GM23338 (cell line): ENCODE measurements around the gene RET. TPM values are rescaled to one million over a fixed set of nuclear protein-coding genes. Genes with fewer than 3 reads are reported as not detected.
A peak's percentile ranks its signal among the peaks of the same experiment; 100 is the strongest.

Source experiments
- ATAC-seq: fragments of 200-7000 bp; cut with Tn5 transposase; 3 replicates; pipeline ENCODE4 v1.9.1; 2020
- DNase-seq: peaks from one replicate; pipeline ENCODE4 v3.0.0-alpha.2; 2015; ENCODE audit warnings: low spot score
- H2AFZ ChIP-seq: fragments of 200-600 bp; sonication (generic); 2 replicates; pipeline ENCODE4 v1.8.0; 2016; ENCODE audit warnings: antibody characterized with exemption, mild to moderate bottlenecking, moderate library complexity
- H3F3A ChIP-seq: fragments of 200-600 bp; sonication (generic); replicated peaks from 2 replicates; pipeline ENCODE4 v1.8.0; 2017; ENCODE audit warnings: antibody characterized with exemption, mixed run types, low read depth
- H3K27ac ChIP-seq: fragments of 200-600 bp; sonication (generic); 2 replicates; pipeline ENCODE4 v1.6.1; 2016; ENCODE audit warnings: low read depth
- H3K27me3 ChIP-seq: fragments of 200-600 bp; sonication (generic); 2 replicates; pipeline ENCODE4 v1.8.0; 2016; ENCODE audit warnings: mild to moderate bottlenecking, mixed run types, moderate library complexity; ENCODE audit not compliant: insufficient read depth
- H3K36me3 ChIP-seq: fragments of 200-600 bp; sonication (generic); 2 replicates; pipeline ENCODE4 v1.8.0; 2016; ENCODE audit warnings: mild to moderate bottlenecking; ENCODE audit not compliant: insufficient read depth
- H3K4me1 ChIP-seq: fragments of 200-600 bp; sonication (generic); 2 replicates; pipeline ENCODE4 v1.8.0; 2016; ENCODE audit warnings: mild to moderate bottlenecking, moderate library complexity; ENCODE audit not compliant: insufficient read depth
- H3K4me2 ChIP-seq: fragments of 200-600 bp; sonication (generic); 2 replicates; pipeline ENCODE4 v1.7.1; 2017; ENCODE audit warnings: mixed run types
- H3K4me3 ChIP-seq: fragments of 200-600 bp; sonication (generic); 2 replicates; pipeline ENCODE4 v1.6.1; 2016; ENCODE audit warnings: mixed run types
- H3K79me2 ChIP-seq: fragments of 200-600 bp; sonication (generic); replicated peaks from 2 replicates; pipeline ENCODE4 v1.8.0; 2017; ENCODE audit warnings: mild to moderate bottlenecking; ENCODE audit not compliant: insufficient read depth
- H3K9me2 ChIP-seq: fragments of 200-600 bp; sonication (generic); 2 replicates; pipeline ENCODE4 v1.8.0; 2017; ENCODE audit not compliant: insufficient read depth
- H4K20me1 ChIP-seq: fragments of 200-600 bp; sonication (generic); replicated peaks from 2 replicates; pipeline ENCODE4 v1.8.0; 2017; ENCODE audit warnings: mild to moderate bottlenecking; ENCODE audit not compliant: insufficient read depth
- H3K27ac Mint-ChIP-seq: 2 replicates; pipeline ENCODE4 v1.8.0; 2020; ENCODE audit warnings: inconsistent platforms, mild to moderate bottlenecking, moderate library complexity, mixed read lengths
- H3K27me3 Mint-ChIP-seq: 3 replicates; pipeline ENCODE4 v1.8.0; 2022; ENCODE audit warnings: low read depth, mild to moderate bottlenecking, moderate library complexity, mixed read lengths, inconsistent platforms; ENCODE audit not compliant: insufficient read depth, poor library complexity
- H3K36me3 Mint-ChIP-seq: 3 replicates; pipeline ENCODE4 v1.8.0; 2021; ENCODE audit warnings: low read depth, mild to moderate bottlenecking, inconsistent platforms, moderate library complexity, mixed read lengths
- H3K4me1 Mint-ChIP-seq: 3 replicates; pipeline ENCODE4 v1.8.0; 2020; ENCODE audit warnings: mild to moderate bottlenecking, inconsistent platforms, mixed read lengths
- H3K4me3 Mint-ChIP-seq: 3 replicates; pipeline ENCODE4 v1.8.0; 2021; ENCODE audit warnings: moderate library complexity, mild to moderate bottlenecking, inconsistent platforms, mixed read lengths
- H3K9me3 Mint-ChIP-seq: 3 replicates; pipeline ENCODE4 v1.8.0; 2020; ENCODE audit warnings: moderate library complexity, mild to moderate bottlenecking, inconsistent platforms, mixed read lengths
- CREB1 ChIP-seq: fragments of 250-450 bp; sonication (Bioruptor Pico); IDR thresholded peaks from 2 replicates; pipeline ENCODE4 v1.5.0; 2020; ENCODE audit warnings: low read depth, mild to moderate bottlenecking, moderate library complexity
- EZH2 ChIP-seq: fragments of 200-600 bp; sonication (generic); IDR thresholded peaks from one replicate; pipeline ENCODE4 v1.8.0; 2017; ENCODE audit warnings: antibody characterized with exemption, mild to moderate bottlenecking, low read depth; ENCODE audit not compliant: unreplicated experiment
- EZH2phosphoT487 ChIP-seq: fragments of 200-600 bp; sonication (generic); IDR thresholded peaks from one replicate; pipeline ENCODE4 v1.8.1; 2018; ENCODE audit warnings: antibody characterized with exemption; ENCODE audit not compliant: unreplicated experiment
- JUNB ChIP-seq: IDR thresholded peaks from one replicate; pipeline ENCODE4 v1.6.1; 2016; ENCODE audit warnings: antibody characterized with exemption; ENCODE audit not compliant: unreplicated experiment
- NANOG ChIP-seq: IDR thresholded peaks from 2 replicates; pipeline ENCODE4 v1.6.1; 2016; ENCODE audit warnings: antibody characterized with exemption, borderline replicate concordance
- POLR2AphosphoS5 ChIP-seq: IDR thresholded peaks from 2 replicates; pipeline ENCODE4 v1.6.1; 2016; ENCODE audit warnings: antibody characterized with exemption, low read depth
- STAT1 ChIP-seq: IDR thresholded peaks from one replicate; pipeline ENCODE4 v1.6.1; 2016; ENCODE audit warnings: antibody characterized with exemption; ENCODE audit not compliant: unreplicated experiment
- ZNF114 ChIP-seq: fragments of 250-450 bp; sonication (Bioruptor Pico); IDR thresholded peaks from 2 replicates; pipeline ENCODE4 v1.5.0; 2020; ENCODE audit warnings: mild to moderate bottlenecking, moderate library complexity
- ZNF331 ChIP-seq: fragments of 250-450 bp; sonication (Bioruptor Pico); IDR thresholded peaks from 2 replicates; pipeline ENCODE4 v1.5.0; 2020; ENCODE audit warnings: low read depth, mild to moderate bottlenecking, moderate library complexity
- polyA plus RNA-seq: library from polyadenylated mRNA; unstranded; fragments of >200 nt; fragmentation: Nextera tagmentation; extraction: Ambion mirVana; gene quantifications from 2 replicates; pipeline ENCODE4 v1.2.1, GENCODE V29; 2016
- total RNA-seq: library from RNA; depleted of rRNA; stranded (reverse); fragments of >200 nt; shearing (Covaris generic); gene quantifications from 2 replicates; pipeline ENCODE4 v1.2.3, GENCODE V29; 2014
- TF ChIP-seq, protein P1 (sequence below): fragments of 250-450 bp; sonication (Bioruptor Pico); IDR thresholded peaks from 2 replicates; pipeline ENCODE4 v1.5.0; 2020; ENCODE audit warnings: mild to moderate bottlenecking, moderate library complexity
- TF ChIP-seq, protein P2 (sequence below), 2 experiments: fragments of 200-600 bp in 1 of 2; sonication (generic) in 1 of 2; conservative IDR thresholded peaks; 2 replicates each; pipeline versions ENCODE4 v1.5.1 to v1.6.1; 2016 to 2017; ENCODE audit warnings: antibody characterized with exemption in 2 of 2, low read depth in 2 of 2, mild to moderate bottlenecking in 2 of 2, moderate library complexity in 1 of 2
- TF ChIP-seq, protein P3 (sequence below): IDR thresholded peaks from one replicate; pipeline ENCODE4 v1.6.1; 2018; ENCODE audit warnings: antibody characterized with exemption; ENCODE audit not compliant: unreplicated experiment
- TF ChIP-seq, protein P4 (sequence below): IDR thresholded peaks from 2 replicates; pipeline ENCODE4 v1.6.1; 2016; ENCODE audit warnings: antibody characterized with exemption

The RET gene
- total and polyA plus RNA-seq, 2 experiments from 2014 or later: 5.5 to 9.8 TPM

DNA sequence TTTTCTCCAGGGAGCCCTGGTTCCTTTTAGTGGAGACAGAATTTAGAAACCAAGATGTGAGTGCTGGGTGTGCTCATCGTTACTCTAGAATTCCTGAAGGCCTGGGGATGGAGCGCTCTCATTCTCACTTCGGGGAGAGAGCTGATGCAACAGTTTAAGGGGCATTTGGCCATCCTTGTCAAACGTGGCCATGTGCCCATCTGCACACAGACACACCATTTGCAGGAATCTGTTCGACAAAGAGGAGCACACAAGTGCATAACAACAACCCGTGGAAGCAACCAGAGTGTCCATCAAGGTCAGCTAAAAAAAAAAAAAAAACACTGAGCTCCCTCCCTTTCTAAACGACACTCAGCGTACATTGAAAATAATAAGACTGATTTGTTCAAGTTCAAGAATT, 23.0 kb upstream of the RET start:
- Histone ChIP-seq H3K27me3 (no peaks in the 10 kb centered on the region), H3F3A (no peaks in the 10 kb centered on the region), H2AFZ (0 out of 2 replicates have a peak overlapping the region, but pooled peaks have one; percentile 20), H3K36me3 (no peaks in the 10 kb centered on the region), H3K79me2 (no peaks in the 10 kb centered on the region), H3K4me2 (no peak overlapping the region), H3K4me3 (no peak overlapping the region), H4K20me1 (no peaks in the 10 kb centered on the region; the same call in 1 of the 2 replicates), H3K9me2 (no peaks in the 10 kb centered on the region), H3K4me1 (no peaks in the 10 kb centered on the region), H3K27ac (no peak overlapping the region)
- no peaks in the 10 kb centered on the region for H3K36me3 Mint-ChIP-seq
- H3K4me1 Mint-ChIP-seq: peaks cover 15% of the 10 kb centered on the region
- ATAC-seq (no peak), DNase-seq (no peak)
- peaks cover 5% of the 10 kb centered on the region for H3K27me3 Mint-ChIP-seq
- no peaks in the 10 kb centered on the region for H3K9me3 Mint-ChIP-seq
- TF ChIP-seq CREB1 (CRISPR knock-in tag) (no peak), POLR2AphosphoS5 (no peak), EZH2phosphoT487 (no peak), EZH2 (no peak), JUNB (no peak), STAT1 (no peak), ZNF114 (CRISPR knock-in tag) (no peak), ZNF331 (no peak), NANOG (no peak)
- TF ChIP-seq, protein P1, sequence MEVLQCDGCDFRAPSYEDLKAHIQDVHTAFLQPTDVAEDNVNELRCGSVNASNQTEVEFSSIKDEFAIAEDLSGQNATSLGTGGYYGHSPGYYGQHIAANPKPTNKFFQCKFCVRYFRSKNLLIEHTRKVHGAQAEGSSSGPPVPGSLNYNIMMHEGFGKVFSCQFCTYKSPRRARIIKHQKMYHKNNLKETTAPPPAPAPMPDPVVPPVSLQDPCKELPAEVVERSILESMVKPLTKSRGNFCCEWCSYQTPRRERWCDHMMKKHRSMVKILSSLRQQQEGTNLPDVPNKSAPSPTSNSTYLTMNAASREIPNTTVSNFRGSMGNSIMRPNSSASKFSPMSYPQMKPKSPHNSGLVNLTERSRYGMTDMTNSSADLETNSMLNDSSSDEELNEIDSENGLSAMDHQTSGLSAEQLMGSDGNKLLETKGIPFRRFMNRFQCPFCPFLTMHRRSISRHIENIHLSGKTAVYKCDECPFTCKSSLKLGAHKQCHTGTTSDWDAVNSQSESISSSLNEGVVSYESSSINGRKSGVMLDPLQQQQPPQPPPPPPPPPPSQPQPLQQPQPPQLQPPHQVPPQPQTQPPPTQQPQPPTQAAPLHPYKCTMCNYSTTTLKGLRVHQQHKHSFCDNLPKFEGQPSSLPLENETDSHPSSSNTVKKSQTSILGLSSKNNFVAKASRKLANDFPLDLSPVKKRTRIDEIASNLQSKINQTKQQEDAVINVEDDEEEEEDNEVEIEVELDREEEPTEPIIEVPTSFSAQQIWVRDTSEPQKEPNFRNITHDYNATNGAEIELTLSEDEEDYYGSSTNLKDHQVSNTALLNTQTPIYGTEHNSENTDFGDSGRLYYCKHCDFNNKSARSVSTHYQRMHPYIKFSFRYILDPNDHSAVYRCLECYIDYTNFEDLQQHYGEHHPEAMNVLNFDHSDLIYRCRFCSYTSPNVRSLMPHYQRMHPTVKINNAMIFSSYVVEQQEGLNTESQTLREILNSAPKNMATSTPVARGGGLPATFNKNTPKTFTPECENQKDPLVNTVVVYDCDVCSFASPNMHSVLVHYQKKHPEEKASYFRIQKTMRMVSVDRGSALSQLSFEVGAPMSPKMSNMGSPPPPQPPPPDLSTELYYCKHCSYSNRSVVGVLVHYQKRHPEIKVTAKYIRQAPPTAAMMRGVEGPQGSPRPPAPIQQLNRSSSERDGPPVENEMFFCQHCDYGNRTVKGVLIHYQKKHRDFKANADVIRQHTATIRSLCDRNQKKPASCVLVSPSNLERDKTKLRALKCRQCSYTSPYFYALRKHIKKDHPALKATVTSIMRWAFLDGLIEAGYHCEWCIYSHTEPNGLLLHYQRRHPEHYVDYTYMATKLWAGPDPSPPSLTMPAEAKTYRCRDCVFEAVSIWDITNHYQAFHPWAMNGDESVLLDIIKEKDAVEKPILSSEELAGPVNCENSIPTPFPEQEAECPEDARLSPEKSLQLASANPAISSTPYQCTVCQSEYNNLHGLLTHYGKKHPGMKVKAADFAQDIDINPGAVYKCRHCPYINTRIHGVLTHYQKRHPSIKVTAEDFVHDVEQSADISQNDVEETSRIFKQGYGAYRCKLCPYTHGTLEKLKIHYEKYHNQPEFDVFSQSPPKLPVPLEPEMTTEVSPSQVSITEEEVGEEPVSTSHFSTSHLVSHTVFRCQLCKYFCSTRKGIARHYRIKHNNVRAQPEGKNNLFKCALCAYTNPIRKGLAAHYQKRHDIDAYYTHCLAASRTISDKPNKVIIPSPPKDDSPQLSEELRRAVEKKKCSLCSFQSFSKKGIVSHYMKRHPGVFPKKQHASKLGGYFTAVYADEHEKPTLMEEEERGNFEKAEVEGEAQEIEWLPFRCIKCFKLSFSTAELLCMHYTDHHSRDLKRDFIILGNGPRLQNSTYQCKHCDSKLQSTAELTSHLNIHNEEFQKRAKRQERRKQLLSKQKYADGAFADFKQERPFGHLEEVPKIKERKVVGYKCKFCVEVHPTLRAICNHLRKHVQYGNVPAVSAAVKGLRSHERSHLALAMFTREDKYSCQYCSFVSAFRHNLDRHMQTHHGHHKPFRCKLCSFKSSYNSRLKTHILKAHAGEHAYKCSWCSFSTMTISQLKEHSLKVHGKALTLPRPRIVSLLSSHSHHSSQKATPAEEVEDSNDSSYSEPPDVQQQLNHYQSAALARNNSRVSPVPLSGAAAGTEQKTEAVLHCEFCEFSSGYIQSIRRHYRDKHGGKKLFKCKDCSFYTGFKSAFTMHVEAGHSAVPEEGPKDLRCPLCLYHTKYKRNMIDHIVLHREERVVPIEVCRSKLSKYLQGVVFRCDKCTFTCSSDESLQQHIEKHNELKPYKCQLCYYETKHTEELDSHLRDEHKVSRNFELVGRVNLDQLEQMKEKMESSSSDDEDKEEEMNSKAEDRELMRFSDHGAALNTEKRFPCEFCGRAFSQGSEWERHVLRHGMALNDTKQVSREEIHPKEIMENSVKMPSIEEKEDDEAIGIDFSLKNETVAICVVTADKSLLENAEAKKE: no peak
- TF ChIP-seq, protein P2, sequence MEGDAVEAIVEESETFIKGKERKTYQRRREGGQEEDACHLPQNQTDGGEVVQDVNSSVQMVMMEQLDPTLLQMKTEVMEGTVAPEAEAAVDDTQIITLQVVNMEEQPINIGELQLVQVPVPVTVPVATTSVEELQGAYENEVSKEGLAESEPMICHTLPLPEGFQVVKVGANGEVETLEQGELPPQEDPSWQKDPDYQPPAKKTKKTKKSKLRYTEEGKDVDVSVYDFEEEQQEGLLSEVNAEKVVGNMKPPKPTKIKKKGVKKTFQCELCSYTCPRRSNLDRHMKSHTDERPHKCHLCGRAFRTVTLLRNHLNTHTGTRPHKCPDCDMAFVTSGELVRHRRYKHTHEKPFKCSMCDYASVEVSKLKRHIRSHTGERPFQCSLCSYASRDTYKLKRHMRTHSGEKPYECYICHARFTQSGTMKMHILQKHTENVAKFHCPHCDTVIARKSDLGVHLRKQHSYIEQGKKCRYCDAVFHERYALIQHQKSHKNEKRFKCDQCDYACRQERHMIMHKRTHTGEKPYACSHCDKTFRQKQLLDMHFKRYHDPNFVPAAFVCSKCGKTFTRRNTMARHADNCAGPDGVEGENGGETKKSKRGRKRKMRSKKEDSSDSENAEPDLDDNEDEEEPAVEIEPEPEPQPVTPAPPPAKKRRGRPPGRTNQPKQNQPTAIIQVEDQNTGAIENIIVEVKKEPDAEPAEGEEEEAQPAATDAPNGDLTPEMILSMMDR (conservative IDR thresholded peaks at IDR 0.05; ENCODE audit: low read depth in 2 of 2): no peak
- TF ChIP-seq, protein P3, sequence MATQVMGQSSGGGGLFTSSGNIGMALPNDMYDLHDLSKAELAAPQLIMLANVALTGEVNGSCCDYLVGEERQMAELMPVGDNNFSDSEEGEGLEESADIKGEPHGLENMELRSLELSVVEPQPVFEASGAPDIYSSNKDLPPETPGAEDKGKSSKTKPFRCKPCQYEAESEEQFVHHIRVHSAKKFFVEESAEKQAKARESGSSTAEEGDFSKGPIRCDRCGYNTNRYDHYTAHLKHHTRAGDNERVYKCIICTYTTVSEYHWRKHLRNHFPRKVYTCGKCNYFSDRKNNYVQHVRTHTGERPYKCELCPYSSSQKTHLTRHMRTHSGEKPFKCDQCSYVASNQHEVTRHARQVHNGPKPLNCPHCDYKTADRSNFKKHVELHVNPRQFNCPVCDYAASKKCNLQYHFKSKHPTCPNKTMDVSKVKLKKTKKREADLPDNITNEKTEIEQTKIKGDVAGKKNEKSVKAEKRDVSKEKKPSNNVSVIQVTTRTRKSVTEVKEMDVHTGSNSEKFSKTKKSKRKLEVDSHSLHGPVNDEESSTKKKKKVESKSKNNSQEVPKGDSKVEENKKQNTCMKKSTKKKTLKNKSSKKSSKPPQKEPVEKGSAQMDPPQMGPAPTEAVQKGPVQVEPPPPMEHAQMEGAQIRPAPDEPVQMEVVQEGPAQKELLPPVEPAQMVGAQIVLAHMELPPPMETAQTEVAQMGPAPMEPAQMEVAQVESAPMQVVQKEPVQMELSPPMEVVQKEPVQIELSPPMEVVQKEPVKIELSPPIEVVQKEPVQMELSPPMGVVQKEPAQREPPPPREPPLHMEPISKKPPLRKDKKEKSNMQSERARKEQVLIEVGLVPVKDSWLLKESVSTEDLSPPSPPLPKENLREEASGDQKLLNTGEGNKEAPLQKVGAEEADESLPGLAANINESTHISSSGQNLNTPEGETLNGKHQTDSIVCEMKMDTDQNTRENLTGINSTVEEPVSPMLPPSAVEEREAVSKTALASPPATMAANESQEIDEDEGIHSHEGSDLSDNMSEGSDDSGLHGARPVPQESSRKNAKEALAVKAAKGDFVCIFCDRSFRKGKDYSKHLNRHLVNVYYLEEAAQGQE: no peak
- TF ChIP-seq, protein P4, sequence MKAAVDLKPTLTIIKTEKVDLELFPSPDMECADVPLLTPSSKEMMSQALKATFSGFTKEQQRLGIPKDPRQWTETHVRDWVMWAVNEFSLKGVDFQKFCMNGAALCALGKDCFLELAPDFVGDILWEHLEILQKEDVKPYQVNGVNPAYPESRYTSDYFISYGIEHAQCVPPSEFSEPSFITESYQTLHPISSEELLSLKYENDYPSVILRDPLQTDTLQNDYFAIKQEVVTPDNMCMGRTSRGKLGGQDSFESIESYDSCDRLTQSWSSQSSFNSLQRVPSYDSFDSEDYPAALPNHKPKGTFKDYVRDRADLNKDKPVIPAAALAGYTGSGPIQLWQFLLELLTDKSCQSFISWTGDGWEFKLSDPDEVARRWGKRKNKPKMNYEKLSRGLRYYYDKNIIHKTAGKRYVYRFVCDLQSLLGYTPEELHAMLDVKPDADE: no peak
- H3K4me3 Mint-ChIP-seq: no peak overlapping the region
- H3K27ac Mint-ChIP-seq: no peak overlapping the region
